GM23338 (cell line): ENCODE data around the gene SORBS1. TPM values are rescaled to one million over a fixed set of nuclear protein-coding genes. Genes with fewer than 3 reads are reported as not detected.

Source experiments
- ATAC-seq: fragments of 200-7000 bp; cut with Tn5 transposase; 3 replicates; pipeline ENCODE4 v1.9.1; 2020
- DNase-seq: peaks from one replicate; pipeline ENCODE4 v3.0.0-alpha.2; 2015; ENCODE audit warnings: low spot score
- H2AFZ ChIP-seq: fragments of 200-600 bp; sonication (generic); 2 replicates; pipeline ENCODE4 v1.8.0; 2016; ENCODE audit warnings: antibody characterized with exemption, mild to moderate bottlenecking, moderate library complexity
- H3F3A ChIP-seq: fragments of 200-600 bp; sonication (generic); replicated peaks from 2 replicates; pipeline ENCODE4 v1.8.0; 2017; ENCODE audit warnings: antibody characterized with exemption, mixed run types, low read depth
- H3K27ac ChIP-seq: fragments of 200-600 bp; sonication (generic); 2 replicates; pipeline ENCODE4 v1.6.1; 2016; ENCODE audit warnings: low read depth
- H3K27me3 ChIP-seq: fragments of 200-600 bp; sonication (generic); 2 replicates; pipeline ENCODE4 v1.8.0; 2016; ENCODE audit warnings: mild to moderate bottlenecking, mixed run types, moderate library complexity; ENCODE audit not compliant: insufficient read depth
- H3K36me3 ChIP-seq: fragments of 200-600 bp; sonication (generic); 2 replicates; pipeline ENCODE4 v1.8.0; 2016; ENCODE audit warnings: mild to moderate bottlenecking; ENCODE audit not compliant: insufficient read depth
- H3K4me1 ChIP-seq: fragments of 200-600 bp; sonication (generic); 2 replicates; pipeline ENCODE4 v1.8.0; 2016; ENCODE audit warnings: mild to moderate bottlenecking, moderate library complexity; ENCODE audit not compliant: insufficient read depth
- H3K4me2 ChIP-seq: fragments of 200-600 bp; sonication (generic); 2 replicates; pipeline ENCODE4 v1.7.1; 2017; ENCODE audit warnings: mixed run types
- H3K4me3 ChIP-seq: fragments of 200-600 bp; sonication (generic); 2 replicates; pipeline ENCODE4 v1.6.1; 2016; ENCODE audit warnings: mixed run types
- H3K79me2 ChIP-seq: fragments of 200-600 bp; sonication (generic); replicated peaks from 2 replicates; pipeline ENCODE4 v1.8.0; 2017; ENCODE audit warnings: mild to moderate bottlenecking; ENCODE audit not compliant: insufficient read depth
- H3K9me2 ChIP-seq: fragments of 200-600 bp; sonication (generic); 2 replicates; pipeline ENCODE4 v1.8.0; 2017; ENCODE audit not compliant: insufficient read depth
- H4K20me1 ChIP-seq: fragments of 200-600 bp; sonication (generic); replicated peaks from 2 replicates; pipeline ENCODE4 v1.8.0; 2017; ENCODE audit warnings: mild to moderate bottlenecking; ENCODE audit not compliant: insufficient read depth
- H3K27ac Mint-ChIP-seq: 2 replicates; pipeline ENCODE4 v1.8.0; 2020; ENCODE audit warnings: inconsistent platforms, mild to moderate bottlenecking, moderate library complexity, mixed read lengths
- H3K27me3 Mint-ChIP-seq: 3 replicates; pipeline ENCODE4 v1.8.0; 2022; ENCODE audit warnings: low read depth, mild to moderate bottlenecking, moderate library complexity, mixed read lengths, inconsistent platforms; ENCODE audit not compliant: insufficient read depth, poor library complexity
- H3K36me3 Mint-ChIP-seq: 3 replicates; pipeline ENCODE4 v1.8.0; 2021; ENCODE audit warnings: low read depth, mild to moderate bottlenecking, inconsistent platforms, moderate library complexity, mixed read lengths
- H3K4me1 Mint-ChIP-seq: 3 replicates; pipeline ENCODE4 v1.8.0; 2020; ENCODE audit warnings: mild to moderate bottlenecking, inconsistent platforms, mixed read lengths
- H3K4me3 Mint-ChIP-seq: 3 replicates; pipeline ENCODE4 v1.8.0; 2021; ENCODE audit warnings: moderate library complexity, mild to moderate bottlenecking, inconsistent platforms, mixed read lengths
- H3K9me3 Mint-ChIP-seq: 3 replicates; pipeline ENCODE4 v1.8.0; 2020; ENCODE audit warnings: moderate library complexity, mild to moderate bottlenecking, inconsistent platforms, mixed read lengths
- CREB1 ChIP-seq: fragments of 250-450 bp; sonication (Bioruptor Pico); IDR thresholded peaks from 2 replicates; pipeline ENCODE4 v1.5.0; 2020; ENCODE audit warnings: low read depth, mild to moderate bottlenecking, moderate library complexity
- EZH2 ChIP-seq: fragments of 200-600 bp; sonication (generic); IDR thresholded peaks from one replicate; pipeline ENCODE4 v1.8.0; 2017; ENCODE audit warnings: antibody characterized with exemption, mild to moderate bottlenecking, low read depth; ENCODE audit not compliant: unreplicated experiment
- EZH2phosphoT487 ChIP-seq: fragments of 200-600 bp; sonication (generic); IDR thresholded peaks from one replicate; pipeline ENCODE4 v1.8.1; 2018; ENCODE audit warnings: antibody characterized with exemption; ENCODE audit not compliant: unreplicated experiment
- JUNB ChIP-seq: IDR thresholded peaks from one replicate; pipeline ENCODE4 v1.6.1; 2016; ENCODE audit warnings: antibody characterized with exemption; ENCODE audit not compliant: unreplicated experiment
- NANOG ChIP-seq: IDR thresholded peaks from 2 replicates; pipeline ENCODE4 v1.6.1; 2016; ENCODE audit warnings: antibody characterized with exemption, borderline replicate concordance
- POLR2AphosphoS5 ChIP-seq: IDR thresholded peaks from 2 replicates; pipeline ENCODE4 v1.6.1; 2016; ENCODE audit warnings: antibody characterized with exemption, low read depth
- STAT1 ChIP-seq: IDR thresholded peaks from one replicate; pipeline ENCODE4 v1.6.1; 2016; ENCODE audit warnings: antibody characterized with exemption; ENCODE audit not compliant: unreplicated experiment
- ZNF114 ChIP-seq: fragments of 250-450 bp; sonication (Bioruptor Pico); IDR thresholded peaks from 2 replicates; pipeline ENCODE4 v1.5.0; 2020; ENCODE audit warnings: mild to moderate bottlenecking, moderate library complexity
- ZNF331 ChIP-seq: fragments of 250-450 bp; sonication (Bioruptor Pico); IDR thresholded peaks from 2 replicates; pipeline ENCODE4 v1.5.0; 2020; ENCODE audit warnings: low read depth, mild to moderate bottlenecking, moderate library complexity
- polyA plus RNA-seq: library from polyadenylated mRNA; unstranded; fragments of >200 nt; fragmentation: Nextera tagmentation; extraction: Ambion mirVana; gene quantifications from 2 replicates; pipeline ENCODE4 v1.2.1, GENCODE V29; 2016
- total RNA-seq: library from RNA; depleted of rRNA; stranded (reverse); fragments of >200 nt; shearing (Covaris generic); gene quantifications from 2 replicates; pipeline ENCODE4 v1.2.3, GENCODE V29; 2014
- TF ChIP-seq, protein P1 (sequence below): fragments of 250-450 bp; sonication (Bioruptor Pico); IDR thresholded peaks from 2 replicates; pipeline ENCODE4 v1.5.0; 2020; ENCODE audit warnings: mild to moderate bottlenecking, moderate library complexity
- TF ChIP-seq, protein P2 (sequence below), 2 experiments: fragments of 200-600 bp in 1 of 2; sonication (generic) in 1 of 2; conservative IDR thresholded peaks; 2 replicates each; pipeline versions ENCODE4 v1.5.1 to v1.6.1; 2016 to 2017; ENCODE audit warnings: antibody characterized with exemption in 2 of 2, low read depth in 2 of 2, mild to moderate bottlenecking in 2 of 2, moderate library complexity in 1 of 2
- TF ChIP-seq, protein P3 (sequence below): IDR thresholded peaks from 2 replicates; pipeline ENCODE4 v1.6.1; 2016; ENCODE audit warnings: antibody characterized with exemption
- TF ChIP-seq, protein P4 (sequence below): IDR thresholded peaks from one replicate; pipeline ENCODE4 v1.6.1; 2018; ENCODE audit warnings: antibody characterized with exemption; ENCODE audit not compliant: unreplicated experiment

SORBS1 gene
- total and polyA plus RNA-seq, 2 experiments from 2014 or later: 47.7 to 51.5 TPM

DNA sequence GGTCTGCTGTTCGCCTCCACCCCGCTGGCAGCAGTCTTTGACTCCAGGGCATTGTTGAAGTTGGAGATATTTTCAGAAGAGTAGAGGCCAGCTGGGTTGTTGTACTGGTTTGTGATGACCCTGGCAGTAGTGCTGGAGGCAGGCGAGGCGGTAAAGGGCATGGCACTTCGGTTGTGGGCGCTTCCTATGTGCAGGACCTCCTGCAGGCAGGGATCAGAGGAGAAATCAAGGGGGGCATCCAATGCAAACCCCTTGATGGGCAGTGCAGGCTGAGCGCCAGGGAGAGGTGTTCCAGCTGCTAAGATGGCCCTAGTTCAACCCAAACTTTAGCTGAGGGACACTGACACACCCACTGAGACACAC is 297.3 kb downstream of the SORBS1 start:
- H3K4me1 Mint-ChIP-seq: peaks cover 53% of the 10 kb centered on the region
- TF ChIP-seq, protein P1, sequence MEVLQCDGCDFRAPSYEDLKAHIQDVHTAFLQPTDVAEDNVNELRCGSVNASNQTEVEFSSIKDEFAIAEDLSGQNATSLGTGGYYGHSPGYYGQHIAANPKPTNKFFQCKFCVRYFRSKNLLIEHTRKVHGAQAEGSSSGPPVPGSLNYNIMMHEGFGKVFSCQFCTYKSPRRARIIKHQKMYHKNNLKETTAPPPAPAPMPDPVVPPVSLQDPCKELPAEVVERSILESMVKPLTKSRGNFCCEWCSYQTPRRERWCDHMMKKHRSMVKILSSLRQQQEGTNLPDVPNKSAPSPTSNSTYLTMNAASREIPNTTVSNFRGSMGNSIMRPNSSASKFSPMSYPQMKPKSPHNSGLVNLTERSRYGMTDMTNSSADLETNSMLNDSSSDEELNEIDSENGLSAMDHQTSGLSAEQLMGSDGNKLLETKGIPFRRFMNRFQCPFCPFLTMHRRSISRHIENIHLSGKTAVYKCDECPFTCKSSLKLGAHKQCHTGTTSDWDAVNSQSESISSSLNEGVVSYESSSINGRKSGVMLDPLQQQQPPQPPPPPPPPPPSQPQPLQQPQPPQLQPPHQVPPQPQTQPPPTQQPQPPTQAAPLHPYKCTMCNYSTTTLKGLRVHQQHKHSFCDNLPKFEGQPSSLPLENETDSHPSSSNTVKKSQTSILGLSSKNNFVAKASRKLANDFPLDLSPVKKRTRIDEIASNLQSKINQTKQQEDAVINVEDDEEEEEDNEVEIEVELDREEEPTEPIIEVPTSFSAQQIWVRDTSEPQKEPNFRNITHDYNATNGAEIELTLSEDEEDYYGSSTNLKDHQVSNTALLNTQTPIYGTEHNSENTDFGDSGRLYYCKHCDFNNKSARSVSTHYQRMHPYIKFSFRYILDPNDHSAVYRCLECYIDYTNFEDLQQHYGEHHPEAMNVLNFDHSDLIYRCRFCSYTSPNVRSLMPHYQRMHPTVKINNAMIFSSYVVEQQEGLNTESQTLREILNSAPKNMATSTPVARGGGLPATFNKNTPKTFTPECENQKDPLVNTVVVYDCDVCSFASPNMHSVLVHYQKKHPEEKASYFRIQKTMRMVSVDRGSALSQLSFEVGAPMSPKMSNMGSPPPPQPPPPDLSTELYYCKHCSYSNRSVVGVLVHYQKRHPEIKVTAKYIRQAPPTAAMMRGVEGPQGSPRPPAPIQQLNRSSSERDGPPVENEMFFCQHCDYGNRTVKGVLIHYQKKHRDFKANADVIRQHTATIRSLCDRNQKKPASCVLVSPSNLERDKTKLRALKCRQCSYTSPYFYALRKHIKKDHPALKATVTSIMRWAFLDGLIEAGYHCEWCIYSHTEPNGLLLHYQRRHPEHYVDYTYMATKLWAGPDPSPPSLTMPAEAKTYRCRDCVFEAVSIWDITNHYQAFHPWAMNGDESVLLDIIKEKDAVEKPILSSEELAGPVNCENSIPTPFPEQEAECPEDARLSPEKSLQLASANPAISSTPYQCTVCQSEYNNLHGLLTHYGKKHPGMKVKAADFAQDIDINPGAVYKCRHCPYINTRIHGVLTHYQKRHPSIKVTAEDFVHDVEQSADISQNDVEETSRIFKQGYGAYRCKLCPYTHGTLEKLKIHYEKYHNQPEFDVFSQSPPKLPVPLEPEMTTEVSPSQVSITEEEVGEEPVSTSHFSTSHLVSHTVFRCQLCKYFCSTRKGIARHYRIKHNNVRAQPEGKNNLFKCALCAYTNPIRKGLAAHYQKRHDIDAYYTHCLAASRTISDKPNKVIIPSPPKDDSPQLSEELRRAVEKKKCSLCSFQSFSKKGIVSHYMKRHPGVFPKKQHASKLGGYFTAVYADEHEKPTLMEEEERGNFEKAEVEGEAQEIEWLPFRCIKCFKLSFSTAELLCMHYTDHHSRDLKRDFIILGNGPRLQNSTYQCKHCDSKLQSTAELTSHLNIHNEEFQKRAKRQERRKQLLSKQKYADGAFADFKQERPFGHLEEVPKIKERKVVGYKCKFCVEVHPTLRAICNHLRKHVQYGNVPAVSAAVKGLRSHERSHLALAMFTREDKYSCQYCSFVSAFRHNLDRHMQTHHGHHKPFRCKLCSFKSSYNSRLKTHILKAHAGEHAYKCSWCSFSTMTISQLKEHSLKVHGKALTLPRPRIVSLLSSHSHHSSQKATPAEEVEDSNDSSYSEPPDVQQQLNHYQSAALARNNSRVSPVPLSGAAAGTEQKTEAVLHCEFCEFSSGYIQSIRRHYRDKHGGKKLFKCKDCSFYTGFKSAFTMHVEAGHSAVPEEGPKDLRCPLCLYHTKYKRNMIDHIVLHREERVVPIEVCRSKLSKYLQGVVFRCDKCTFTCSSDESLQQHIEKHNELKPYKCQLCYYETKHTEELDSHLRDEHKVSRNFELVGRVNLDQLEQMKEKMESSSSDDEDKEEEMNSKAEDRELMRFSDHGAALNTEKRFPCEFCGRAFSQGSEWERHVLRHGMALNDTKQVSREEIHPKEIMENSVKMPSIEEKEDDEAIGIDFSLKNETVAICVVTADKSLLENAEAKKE: no peak
- TF ChIP-seq, protein P2, sequence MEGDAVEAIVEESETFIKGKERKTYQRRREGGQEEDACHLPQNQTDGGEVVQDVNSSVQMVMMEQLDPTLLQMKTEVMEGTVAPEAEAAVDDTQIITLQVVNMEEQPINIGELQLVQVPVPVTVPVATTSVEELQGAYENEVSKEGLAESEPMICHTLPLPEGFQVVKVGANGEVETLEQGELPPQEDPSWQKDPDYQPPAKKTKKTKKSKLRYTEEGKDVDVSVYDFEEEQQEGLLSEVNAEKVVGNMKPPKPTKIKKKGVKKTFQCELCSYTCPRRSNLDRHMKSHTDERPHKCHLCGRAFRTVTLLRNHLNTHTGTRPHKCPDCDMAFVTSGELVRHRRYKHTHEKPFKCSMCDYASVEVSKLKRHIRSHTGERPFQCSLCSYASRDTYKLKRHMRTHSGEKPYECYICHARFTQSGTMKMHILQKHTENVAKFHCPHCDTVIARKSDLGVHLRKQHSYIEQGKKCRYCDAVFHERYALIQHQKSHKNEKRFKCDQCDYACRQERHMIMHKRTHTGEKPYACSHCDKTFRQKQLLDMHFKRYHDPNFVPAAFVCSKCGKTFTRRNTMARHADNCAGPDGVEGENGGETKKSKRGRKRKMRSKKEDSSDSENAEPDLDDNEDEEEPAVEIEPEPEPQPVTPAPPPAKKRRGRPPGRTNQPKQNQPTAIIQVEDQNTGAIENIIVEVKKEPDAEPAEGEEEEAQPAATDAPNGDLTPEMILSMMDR (conservative IDR thresholded peaks at IDR 0.05; ENCODE audit: low read depth in 2 of 2): no peak
- no peak for TF ChIP-seq ZNF331 (CRISPR knock-in tag)
- no peak for TF ChIP-seq STAT1
- no peak for TF ChIP-seq NANOG
- TF ChIP-seq EZH2phosphoT487: no peak
- TF ChIP-seq CREB1: no peak
- no peak for TF ChIP-seq JUNB
- no peak for TF ChIP-seq EZH2
- TF ChIP-seq POLR2AphosphoS5: no peak
- TF ChIP-seq, protein P3, sequence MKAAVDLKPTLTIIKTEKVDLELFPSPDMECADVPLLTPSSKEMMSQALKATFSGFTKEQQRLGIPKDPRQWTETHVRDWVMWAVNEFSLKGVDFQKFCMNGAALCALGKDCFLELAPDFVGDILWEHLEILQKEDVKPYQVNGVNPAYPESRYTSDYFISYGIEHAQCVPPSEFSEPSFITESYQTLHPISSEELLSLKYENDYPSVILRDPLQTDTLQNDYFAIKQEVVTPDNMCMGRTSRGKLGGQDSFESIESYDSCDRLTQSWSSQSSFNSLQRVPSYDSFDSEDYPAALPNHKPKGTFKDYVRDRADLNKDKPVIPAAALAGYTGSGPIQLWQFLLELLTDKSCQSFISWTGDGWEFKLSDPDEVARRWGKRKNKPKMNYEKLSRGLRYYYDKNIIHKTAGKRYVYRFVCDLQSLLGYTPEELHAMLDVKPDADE: no peak
- TF ChIP-seq, protein P4, sequence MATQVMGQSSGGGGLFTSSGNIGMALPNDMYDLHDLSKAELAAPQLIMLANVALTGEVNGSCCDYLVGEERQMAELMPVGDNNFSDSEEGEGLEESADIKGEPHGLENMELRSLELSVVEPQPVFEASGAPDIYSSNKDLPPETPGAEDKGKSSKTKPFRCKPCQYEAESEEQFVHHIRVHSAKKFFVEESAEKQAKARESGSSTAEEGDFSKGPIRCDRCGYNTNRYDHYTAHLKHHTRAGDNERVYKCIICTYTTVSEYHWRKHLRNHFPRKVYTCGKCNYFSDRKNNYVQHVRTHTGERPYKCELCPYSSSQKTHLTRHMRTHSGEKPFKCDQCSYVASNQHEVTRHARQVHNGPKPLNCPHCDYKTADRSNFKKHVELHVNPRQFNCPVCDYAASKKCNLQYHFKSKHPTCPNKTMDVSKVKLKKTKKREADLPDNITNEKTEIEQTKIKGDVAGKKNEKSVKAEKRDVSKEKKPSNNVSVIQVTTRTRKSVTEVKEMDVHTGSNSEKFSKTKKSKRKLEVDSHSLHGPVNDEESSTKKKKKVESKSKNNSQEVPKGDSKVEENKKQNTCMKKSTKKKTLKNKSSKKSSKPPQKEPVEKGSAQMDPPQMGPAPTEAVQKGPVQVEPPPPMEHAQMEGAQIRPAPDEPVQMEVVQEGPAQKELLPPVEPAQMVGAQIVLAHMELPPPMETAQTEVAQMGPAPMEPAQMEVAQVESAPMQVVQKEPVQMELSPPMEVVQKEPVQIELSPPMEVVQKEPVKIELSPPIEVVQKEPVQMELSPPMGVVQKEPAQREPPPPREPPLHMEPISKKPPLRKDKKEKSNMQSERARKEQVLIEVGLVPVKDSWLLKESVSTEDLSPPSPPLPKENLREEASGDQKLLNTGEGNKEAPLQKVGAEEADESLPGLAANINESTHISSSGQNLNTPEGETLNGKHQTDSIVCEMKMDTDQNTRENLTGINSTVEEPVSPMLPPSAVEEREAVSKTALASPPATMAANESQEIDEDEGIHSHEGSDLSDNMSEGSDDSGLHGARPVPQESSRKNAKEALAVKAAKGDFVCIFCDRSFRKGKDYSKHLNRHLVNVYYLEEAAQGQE: no peak
- no peak for TF ChIP-seq ZNF114 (CRISPR knock-in tag)
- H2AFZ ChIP-seq: no peak overlapping the region
- H3K36me3 ChIP-seq: peaks cover 20% of the 10 kb centered on the region
- no peaks in the 10 kb centered on the region for H3F3A ChIP-seq
- peaks cover 62% of the 10 kb centered on the region for H3K36me3 Mint-ChIP-seq
- peaks cover 47% of the 10 kb centered on the region for H3K4me1 ChIP-seq
- DNase-seq: no peak
- no peaks in the 10 kb centered on the region for H3K9me2 ChIP-seq
- no peaks in the 10 kb centered on the region for H3K9me3 Mint-ChIP-seq
- H3K27me3 Mint-ChIP-seq: peaks cover 9% of the 10 kb centered on the region
- no peaks in the 10 kb centered on the region for H3K27me3 ChIP-seq
- H4K20me1 ChIP-seq: no peaks in the 10 kb centered on the region
- peaks cover 8% of the 10 kb centered on the region; the same call in 1 of the 2 replicates for H3K79me2 ChIP-seq
- H3K4me3 Mint-ChIP-seq: no peak overlapping the region; the same call in 2 of the 3 replicates
- H3K27ac Mint-ChIP-seq: peak overlapping the region; percentile 92
- ATAC-seq: peak; percentile 6; the same call in 1 of the 3 replicates
- H3K27ac ChIP-seq: peak overlapping the region; percentile 85
- H3K4me2 ChIP-seq: peak overlapping the region; percentile 2; the same call in 1 of the 2 replicates
- H3K4me3 ChIP-seq: no peak overlapping the region
